GM10847 (cell line): ENCODE results near the gene PIP5K1C.

Experiments
- POLR2A ChIP-seq: IDR thresholded peaks from 2 replicates; pipeline ENCODE4 v1.6.1; 2011; ENCODE audit not compliant: insufficient read length; ENCODE audit errors: extremely low read depth

Gene PIP5K1C

GRCh38 chr19:3621689-3622088, 78.6 kb downstream of the PIP5K1C start:
- TF ChIP-seq POLR2A = no peak

GRCh38 chr19:3620817-3621547, 79.3 kb downstream of the PIP5K1C start:
- no peak for TF ChIP-seq POLR2A

DNA sequence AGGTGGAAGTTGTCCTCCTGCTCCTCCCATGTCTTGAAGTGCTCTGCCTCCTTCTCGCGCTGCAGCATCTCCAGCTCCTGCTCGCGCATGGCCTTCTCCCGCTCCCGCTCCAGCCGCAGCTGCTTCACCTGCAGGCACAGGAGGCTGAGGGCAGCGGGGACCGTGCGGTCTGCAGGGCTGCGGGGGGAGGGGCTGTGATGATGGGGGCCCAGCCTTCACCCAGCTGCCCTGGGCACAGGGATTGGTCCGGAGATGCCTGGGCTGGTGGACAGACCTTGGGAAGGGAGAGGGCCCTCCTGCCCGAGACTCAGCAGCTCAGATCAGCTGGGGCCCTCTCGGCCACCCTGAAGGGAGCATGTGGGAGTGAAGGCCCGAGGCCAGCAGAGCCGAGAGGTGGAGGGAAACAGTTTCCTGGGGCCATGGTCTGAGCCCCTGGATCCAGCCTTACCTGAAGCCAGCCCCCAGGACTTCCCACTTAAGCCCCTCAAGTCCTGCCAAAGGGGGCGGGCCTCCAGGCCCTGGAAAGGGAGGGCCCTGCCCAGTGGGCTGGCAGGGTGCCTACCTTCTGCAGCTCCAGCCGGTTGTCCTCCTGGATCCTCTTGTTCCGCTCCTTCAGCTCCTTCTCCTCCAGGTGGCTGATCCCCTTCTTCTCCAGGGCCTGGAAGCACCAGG, 80.0 kb downstream of the PIP5K1C start:
- no peak for TF ChIP-seq POLR2A

DNA sequence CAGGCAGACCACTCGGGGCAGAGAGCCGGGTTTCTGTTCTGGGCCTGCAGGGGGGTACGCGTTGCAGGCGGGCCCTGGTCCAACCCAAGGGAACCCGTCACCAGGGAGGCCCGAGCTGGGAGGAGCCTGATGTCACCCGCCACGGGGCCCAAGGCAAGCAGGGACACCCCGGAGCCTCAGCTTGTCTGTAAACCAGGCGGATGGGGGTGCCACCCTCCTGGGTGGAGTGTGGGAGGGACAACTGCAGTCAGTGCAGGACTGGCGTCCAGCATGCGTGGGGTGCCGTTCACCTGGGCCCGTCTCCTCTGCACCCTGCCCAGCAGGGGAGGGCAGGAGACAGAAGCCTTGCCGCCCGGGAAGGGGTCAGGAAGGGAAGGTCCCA, 80.6 kb downstream of the PIP5K1C start:
- no peak for TF ChIP-seq POLR2A

DNA sequence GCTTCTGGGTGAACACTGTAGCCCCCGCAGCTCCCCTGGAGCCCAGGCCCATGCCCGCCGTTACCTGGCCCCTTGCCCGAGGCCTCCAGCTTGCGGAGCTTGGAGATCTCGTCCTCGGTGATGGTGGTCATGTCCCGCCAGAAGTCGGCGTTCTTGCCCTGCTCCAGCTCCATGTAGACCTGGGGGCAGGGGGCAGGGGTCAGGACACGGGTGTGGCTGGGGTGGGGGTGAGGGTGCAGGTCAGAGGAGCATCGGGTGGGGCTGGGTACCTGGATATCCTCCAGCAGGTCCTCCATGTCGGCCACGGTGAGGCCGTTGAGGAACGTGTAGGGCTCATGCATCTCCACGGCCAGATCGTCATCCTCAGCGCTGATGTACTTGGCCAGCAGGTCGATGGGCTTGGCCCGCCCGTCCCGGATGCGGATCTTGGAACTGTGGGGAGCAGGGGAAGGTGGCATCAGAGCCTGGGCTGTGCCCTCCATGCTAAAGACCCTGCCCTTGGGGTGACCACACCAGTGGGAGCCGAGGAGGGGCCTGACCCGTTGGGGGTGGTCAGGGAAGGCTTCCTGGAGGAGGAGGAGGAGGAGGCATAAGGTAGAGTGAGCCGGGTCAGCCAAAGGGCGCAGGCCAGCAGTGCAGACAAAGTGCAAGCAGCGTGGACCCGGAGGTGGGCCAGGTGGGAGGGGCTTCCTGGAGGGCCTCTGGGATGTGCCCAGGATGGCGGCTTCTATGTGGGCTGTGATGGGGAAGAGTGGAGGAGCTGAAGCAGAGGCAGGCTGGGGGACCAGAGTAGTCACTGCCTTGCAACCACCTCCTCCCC, 81.2 kb downstream of the PIP5K1C start:
- no peak for TF ChIP-seq POLR2A

- TF ChIP-seq POLR2A = no peak
These were observed 82.0 kb downstream of the PIP5K1C start for GRCh38 chr19:3618144-3618810.

DNA sequence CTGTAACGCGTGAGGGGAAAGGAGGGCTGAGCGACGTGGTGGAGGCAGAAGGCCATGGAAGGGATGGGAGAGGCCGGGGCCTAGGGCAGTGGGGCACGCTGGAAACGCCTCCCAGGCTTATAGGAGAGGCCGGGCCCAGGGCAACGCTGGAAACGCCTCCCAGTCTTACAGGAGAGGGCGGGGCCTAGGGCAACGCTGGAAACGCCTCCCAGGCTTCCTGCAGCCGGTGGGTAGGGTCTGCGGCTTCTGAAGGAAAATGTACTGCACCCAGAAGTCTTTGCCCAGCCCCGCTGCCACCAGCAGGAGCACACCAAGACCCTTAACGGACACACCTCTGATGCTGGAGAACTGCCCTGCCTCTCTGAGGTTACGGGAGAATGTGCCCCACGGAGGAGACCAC, 82.8 kb downstream of the PIP5K1C start:
- no peak for TF ChIP-seq POLR2A

DNA sequence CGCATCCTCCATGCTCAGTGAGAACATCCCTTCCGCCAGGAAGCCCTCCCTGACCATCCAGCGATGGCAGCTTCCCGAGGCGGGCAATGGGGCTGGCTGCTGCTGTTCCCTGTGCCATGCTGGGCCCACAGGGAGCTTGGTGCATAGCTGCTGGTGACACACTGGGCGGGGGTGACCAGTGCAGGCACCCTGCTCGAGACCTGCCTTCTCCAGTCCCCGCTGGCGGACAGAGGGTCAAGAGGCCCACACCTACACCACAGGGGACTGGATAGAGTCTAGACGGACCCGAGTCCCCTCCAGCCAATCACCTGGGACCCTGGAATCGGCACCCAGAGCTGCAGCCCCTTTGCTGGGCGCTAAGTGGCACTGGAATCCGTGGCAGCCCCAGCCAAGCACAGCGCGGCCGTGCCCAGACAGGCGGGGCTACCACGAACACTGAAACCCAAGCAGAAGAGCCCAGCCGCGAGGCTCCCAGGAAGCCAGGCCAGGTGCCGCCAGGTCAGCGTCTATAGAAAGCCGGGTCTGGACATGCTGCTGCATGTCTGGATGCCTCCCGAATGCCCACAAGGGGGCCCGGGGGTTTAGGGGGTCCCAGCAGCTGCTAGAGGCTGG, 84.6 kb downstream of the PIP5K1C start:
- TF ChIP-seq POLR2A = no peak

DNA sequence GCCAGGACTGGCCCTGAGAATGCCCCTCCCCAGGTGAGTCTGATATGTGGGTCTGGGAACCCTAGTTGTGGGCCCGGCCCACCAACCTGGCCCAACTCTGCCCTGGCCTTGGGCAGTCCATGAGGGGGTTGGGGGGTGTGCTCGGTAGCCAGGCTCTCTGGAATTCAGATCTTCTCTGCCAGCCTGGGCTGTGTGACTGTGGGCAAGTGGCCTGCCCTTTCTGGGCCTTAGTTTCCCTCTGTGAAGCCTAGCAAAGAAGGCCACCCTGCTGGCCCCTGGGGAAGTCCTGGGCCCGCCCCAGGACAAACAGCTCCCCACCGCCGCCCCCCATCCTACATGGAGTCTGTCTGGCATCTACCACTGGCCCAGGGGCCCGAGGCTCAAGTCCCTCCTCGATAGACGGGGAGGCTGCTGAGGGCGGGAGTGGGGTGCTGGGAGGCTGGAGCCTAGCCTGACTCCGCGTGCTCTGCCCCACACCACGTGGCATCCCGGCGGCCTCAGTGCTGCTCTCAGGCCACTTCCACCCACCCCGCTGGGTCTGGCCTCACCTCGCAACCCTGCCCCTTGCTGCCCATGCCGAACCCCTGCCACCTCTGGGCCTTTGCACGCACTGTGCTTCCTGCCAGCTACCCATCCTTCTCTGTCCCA, 85.3 kb downstream of the PIP5K1C start:
- no peak for TF ChIP-seq POLR2A

DNA sequence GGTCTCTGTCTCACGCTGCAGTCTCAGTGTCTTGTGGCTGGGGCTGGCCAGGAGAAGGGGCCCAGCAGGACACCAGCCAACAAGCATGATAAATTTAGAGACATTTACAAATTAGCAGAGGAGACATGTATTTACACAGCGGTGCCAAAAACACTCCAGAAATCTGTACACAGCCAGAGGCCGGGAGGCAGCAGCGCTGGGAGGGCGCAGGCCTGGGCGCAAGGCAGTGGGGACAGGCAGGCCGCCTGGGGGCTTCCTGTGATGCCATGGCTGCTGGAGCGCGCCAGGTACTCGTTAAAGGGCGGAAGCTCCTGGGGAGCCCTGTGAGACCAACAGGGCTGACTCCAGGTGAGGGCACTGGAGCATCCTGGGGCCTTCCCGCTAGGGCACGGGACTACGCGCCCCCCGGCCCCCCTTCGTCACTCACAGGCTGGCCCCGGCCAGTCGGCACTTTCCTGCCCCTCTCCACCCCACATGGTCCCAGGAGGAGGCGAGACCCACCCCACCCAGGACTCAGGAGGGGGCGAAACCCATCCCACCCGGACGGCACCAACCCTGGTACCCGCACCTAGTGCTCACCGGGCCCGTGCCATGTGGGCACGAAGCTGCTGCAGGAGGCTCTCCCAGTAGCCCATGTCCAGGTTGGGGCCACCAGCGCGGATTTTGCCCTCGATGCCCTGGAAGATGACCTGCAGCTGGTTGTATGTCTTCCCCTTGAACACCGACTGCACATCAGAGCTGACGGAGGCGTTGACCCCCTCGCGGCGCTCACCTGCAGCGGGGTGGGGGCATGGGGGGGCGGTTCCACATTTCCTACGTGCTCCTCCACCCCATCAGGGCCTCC, 86.2 kb downstream of the PIP5K1C start:
- no peak for TF ChIP-seq POLR2A

DNA sequence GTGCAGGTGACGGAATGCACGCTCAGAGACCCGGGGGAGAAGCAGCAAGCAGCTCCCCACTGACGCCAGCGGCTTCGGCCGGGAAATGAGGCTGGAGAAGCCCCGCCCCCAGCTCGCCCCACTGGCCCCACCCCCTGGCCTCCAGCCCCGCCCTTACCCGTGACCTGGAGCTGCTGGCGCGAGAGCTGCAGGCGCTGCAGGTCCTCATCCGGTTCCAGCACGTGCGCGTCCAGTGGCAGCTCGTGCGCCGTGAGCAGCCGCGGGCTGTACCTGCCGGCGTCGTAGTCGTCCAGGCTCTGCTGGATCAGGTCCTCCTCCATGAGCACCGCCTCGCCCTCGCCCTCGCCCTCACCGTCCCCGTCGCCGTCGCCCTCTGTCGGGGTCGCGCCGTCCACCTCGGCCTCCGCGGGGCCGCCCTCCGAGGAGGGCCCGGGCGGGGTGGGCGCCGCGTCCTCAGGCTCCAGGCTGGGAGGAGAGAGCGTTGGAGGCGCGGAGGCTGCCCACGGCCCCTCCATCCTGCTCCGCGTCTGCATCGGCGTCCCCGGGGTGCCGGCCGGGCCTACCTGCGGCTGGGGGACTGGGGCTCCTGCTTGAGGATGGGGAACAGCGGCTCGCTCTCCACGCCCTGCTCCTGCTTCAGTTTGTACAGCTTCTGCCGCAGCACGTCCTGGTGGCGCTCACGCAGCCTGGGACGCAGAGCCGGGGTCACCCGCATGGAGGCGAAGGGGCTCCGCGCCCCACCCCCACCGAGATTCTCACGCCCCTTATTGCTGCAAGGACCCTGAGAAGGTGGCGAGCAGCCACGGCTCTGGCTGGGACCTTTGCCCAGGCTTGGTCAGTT, 87.1 kb downstream of the PIP5K1C start:
- no peak for TF ChIP-seq POLR2A

DNA sequence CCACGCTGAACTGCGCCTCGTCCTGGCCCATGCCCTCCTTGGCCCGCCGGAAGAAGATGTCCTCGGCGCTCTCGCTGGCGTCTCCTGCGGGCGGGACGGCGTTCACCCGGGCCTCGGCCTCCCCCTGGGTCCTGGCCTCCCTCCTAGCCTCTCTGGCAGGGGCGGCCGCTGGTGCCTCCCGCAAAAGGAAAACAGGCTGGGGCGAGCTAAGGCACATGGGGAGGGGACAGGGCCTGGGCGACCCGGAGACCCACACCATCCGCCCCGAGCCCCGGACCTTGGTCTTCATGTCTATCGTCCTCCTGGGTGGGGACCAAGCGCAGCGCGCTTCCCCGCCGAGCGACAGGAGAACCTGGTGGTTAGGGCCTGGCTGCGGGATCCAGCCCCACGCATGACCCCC, 87.9 kb downstream of the PIP5K1C start:
- TF ChIP-seq POLR2A = no peak

DNA sequence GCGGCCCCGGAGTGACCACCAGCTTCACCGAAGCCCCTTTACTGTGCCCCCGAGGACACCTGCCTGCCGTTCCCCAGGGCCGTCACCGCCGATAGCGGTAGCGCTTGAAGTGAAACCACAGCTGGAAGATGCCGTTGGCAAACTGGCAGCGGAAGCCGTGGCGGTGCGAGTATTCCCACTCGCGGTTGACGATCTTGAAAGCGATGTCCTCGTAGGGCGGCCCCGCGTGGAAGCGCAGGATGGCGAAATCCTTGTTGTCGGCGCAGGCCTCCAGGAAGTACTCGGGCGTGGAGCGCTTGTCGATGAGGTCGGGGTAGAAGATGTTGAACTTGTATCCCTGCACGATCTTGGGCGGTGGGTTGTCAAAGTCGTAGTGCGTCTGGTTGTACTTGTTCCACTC, 88.4 kb downstream of the PIP5K1C start:
- TF ChIP-seq POLR2A = no peak
